A673 (cell line): ENCODE data around the gene COBL. TPM values are rescaled to one million over a fixed set of nuclear protein-coding genes. Genes with fewer than 3 reads are reported as not detected.

Source experiments
- BruUV-seq: library from RNA; stranded (reverse); fragments of 400-500 nt; replicated peaks from 2 replicates; lab custom pipeline; 2021; lab: Mats Ljungman, UMichigan
- CTCF ChIA-PET: fragments of 300-600 bp; sonication (Branson Sonifier 250); formaldehyde crosslinking; loops from one replicate; lab custom pipeline; 2022; ENCODE audit warnings: antibody characterized with exemption; lab: Charles Lee
- POLR2A ChIA-PET: fragments of 300-600 bp; sonication (Branson Sonifier 250); formaldehyde crosslinking; loops from one replicate; lab custom pipeline; 2022; ENCODE audit warnings: antibody characterized with exemption; ENCODE audit not compliant: low non-redundant PET; lab: Charles Lee
- DNase-seq: peaks from one replicate; pipeline ENCODE4 v3.0.0-alpha.2; 2015; ENCODE audit warnings: low spot score
- H3K27ac ChIP-seq: fragments of 200-600 bp; sonication (generic); 2 replicates; pipeline ENCODE4 v1.5.1; 2016; ENCODE audit warnings: mixed run types, low read depth, mild to moderate bottlenecking, mixed read lengths, antibody characterized with exemption, low read length; ENCODE audit not compliant: poor library complexity, severe bottlenecking
- H3K27me3 ChIP-seq: fragments of 200-600 bp; sonication (generic); replicated peaks from 2 replicates; pipeline ENCODE4 v1.6.1; 2017; ENCODE audit warnings: mixed run types, low read depth, mild to moderate bottlenecking, mixed read lengths, antibody characterized with exemption, low read length; ENCODE audit not compliant: insufficient read depth, poor library complexity
- H3K36me3 ChIP-seq: fragments of 200-600 bp; sonication (generic); 2 replicates; pipeline ENCODE4 v1.6.1; 2016; ENCODE audit warnings: mixed run types, mild to moderate bottlenecking, mixed read lengths, antibody characterized with exemption, low read length; ENCODE audit not compliant: insufficient read depth, poor library complexity, severe bottlenecking
- H3K4me1 ChIP-seq: fragments of 200-600 bp; sonication (generic); 2 replicates; pipeline ENCODE4 v1.6.1; 2017; ENCODE audit warnings: mixed run types, mild to moderate bottlenecking, mixed read lengths, antibody characterized with exemption, low read length; ENCODE audit not compliant: insufficient read depth, poor library complexity, severe bottlenecking
- H3K4me3 ChIP-seq: fragments of 200-600 bp; sonication (generic); 2 replicates; pipeline ENCODE4 v1.5.1; 2016; ENCODE audit warnings: low read depth, mixed run types, mild to moderate bottlenecking, mixed read lengths, low read length; ENCODE audit not compliant: poor library complexity, severe bottlenecking
- H3K9me3 ChIP-seq: fragments of 200-600 bp; sonication (generic); 2 replicates; pipeline ENCODE4 v1.6.1; 2016; ENCODE audit warnings: mixed run types, low read depth, mild to moderate bottlenecking, mixed read lengths, antibody characterized with exemption, low read length; ENCODE audit not compliant: poor library complexity, severe bottlenecking
- CTCF ChIP-seq: fragments of 300-800, 200-600 bp; sonication (generic); conservative IDR thresholded peaks from 2 replicates; pipeline ENCODE4 v1.5.1; 2017; ENCODE audit warnings: low read depth, mild to moderate bottlenecking, antibody characterized with exemption, low read length, moderate library complexity, mixed read lengths
- EZH2 ChIP-seq: fragments of 200-600 bp; sonication (generic); IDR thresholded peaks from 2 replicates; pipeline ENCODE4 v1.6.1; 2017; ENCODE audit warnings: borderline replicate concordance, low read depth, mild to moderate bottlenecking, mixed read lengths, antibody characterized with exemption, low read length; ENCODE audit not compliant: poor library complexity, severe bottlenecking
- intact Hi-C: fragments of 100-400 bp; cut with micrococcal nuclease; formaldehyde crosslinking; loops from one replicate; pipeline ENCODE4 v1.10.0; 2022; ENCODE audit not compliant: unreplicated experiment
- total RNA-seq: library from RNA; stranded (reverse); gene quantifications from 2 replicates; pipeline ENCODE4 v1.2.3, GENCODE V29; 2021

The COBL gene
- total RNA-seq, 1 experiment from 2014 or later = not detected

- BruUV-seq = no TSS peak
- no peaks in the 10 kb centered on the region for H3K36me3 ChIP-seq
- TF ChIP-seq CTCF (no peak), EZH2 (no peak)
- H3K27ac ChIP-seq = no peak overlapping the region
- ChIA-PET CTCF (no interaction called here), POLR2A (no interaction called here)
- no peak overlapping the region for H3K4me3 ChIP-seq
- no peak for DNase-seq
- no peaks in the 10 kb centered on the region for H3K27me3 ChIP-seq
- no peaks in the 10 kb centered on the region for H3K9me3 ChIP-seq
- H3K4me1 ChIP-seq = no peaks in the 10 kb centered on the region
- intact Hi-C loops = no loop called here
Measured at GRCh38 chr7:51158211-51158610, 158.4 kb downstream of the COBL start.

- TF ChIP-seq EZH2 = no peak
- TF ChIP-seq CTCF = no peak
- no peak for DNase-seq
- no TSS peak for BruUV-seq
- H3K27ac ChIP-seq = no peak overlapping the region
- no peaks in the 10 kb centered on the region for H3K9me3 ChIP-seq
- H3K36me3 ChIP-seq = no peaks in the 10 kb centered on the region
- ChIA-PET CTCF (no interaction called here), POLR2A (no interaction called here)
- no peak overlapping the region for H3K4me3 ChIP-seq
- intact Hi-C loops = no loop called here
- no peaks in the 10 kb centered on the region for H3K4me1 ChIP-seq
- H3K27me3 ChIP-seq = no peaks in the 10 kb centered on the region
Measured at GRCh38 chr7:51154201-51154600, 162.4 kb downstream of the COBL start.

- ChIA-PET POLR2A (no interaction called here), CTCF (interaction anchor here (0.7 kb wide), 1 partner anchor 25 kb away, joined by 5 read pairs; no protein-coding TSS in a partner anchor)
- Histone ChIP-seq H3K27ac (no peak overlapping the region), H3K27me3 (no peaks in the 10 kb centered on the region), H3K9me3 (no peaks in the 10 kb centered on the region), H3K4me1 (no peaks in the 10 kb centered on the region), H3K36me3 (no peaks in the 10 kb centered on the region), H3K4me3 (no peak overlapping the region)
- no TSS peak for BruUV-seq
- no peak for DNase-seq
- TF ChIP-seq CTCF (no peak), EZH2 (no peak)
- intact Hi-C loops = no loop called here
Measured at GRCh38 chr7:51152706-51153200, 163.9 kb downstream of the COBL start.
